SK-N-SH (cell line): ENCODE results near the gene BMPR1B.

ENCODE experiments used
- EZH2phosphoT487 ChIP-seq: fragments of 200-600 bp; sonication (generic); IDR thresholded peaks from 2 replicates; pipeline ENCODE4 v1.6.1; 2017; ENCODE audit warnings: low read depth, mixed run types, mild to moderate bottlenecking, antibody characterized with exemption, moderate library complexity, borderline replicate concordance
- GATA2 ChIP-seq: sonication (generic); formaldehyde crosslinking; IDR thresholded peaks from 2 replicates; pipeline ENCODE4 v1.5.0; 2020; ENCODE audit warnings: mild to moderate bottlenecking, missing genetic modification reagents
- POLR2AphosphoS5 ChIP-seq: IDR thresholded peaks from 2 replicates; pipeline ENCODE4 v1.6.1; 2012; ENCODE audit warnings: low read depth, low read length
- RFX5 ChIP-seq: IDR thresholded peaks from 2 replicates; pipeline ENCODE4 v1.6.1; 2012; ENCODE audit warnings: mild to moderate bottlenecking, improper control_type of control experiment, low read length
- TF ChIP-seq, protein P1 (sequence below): fragments of 200-600 bp; sonication (generic); IDR thresholded peaks from 2 replicates; pipeline ENCODE4 v1.6.1; 2017; ENCODE audit warnings: antibody characterized with exemption, mild to moderate bottlenecking, moderate library complexity

- TF ChIP-seq, protein P1, sequence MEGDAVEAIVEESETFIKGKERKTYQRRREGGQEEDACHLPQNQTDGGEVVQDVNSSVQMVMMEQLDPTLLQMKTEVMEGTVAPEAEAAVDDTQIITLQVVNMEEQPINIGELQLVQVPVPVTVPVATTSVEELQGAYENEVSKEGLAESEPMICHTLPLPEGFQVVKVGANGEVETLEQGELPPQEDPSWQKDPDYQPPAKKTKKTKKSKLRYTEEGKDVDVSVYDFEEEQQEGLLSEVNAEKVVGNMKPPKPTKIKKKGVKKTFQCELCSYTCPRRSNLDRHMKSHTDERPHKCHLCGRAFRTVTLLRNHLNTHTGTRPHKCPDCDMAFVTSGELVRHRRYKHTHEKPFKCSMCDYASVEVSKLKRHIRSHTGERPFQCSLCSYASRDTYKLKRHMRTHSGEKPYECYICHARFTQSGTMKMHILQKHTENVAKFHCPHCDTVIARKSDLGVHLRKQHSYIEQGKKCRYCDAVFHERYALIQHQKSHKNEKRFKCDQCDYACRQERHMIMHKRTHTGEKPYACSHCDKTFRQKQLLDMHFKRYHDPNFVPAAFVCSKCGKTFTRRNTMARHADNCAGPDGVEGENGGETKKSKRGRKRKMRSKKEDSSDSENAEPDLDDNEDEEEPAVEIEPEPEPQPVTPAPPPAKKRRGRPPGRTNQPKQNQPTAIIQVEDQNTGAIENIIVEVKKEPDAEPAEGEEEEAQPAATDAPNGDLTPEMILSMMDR: no peak
- TF ChIP-seq RFX5 (no peak), GATA2 (CRISPR knock-in tag) (no peak), POLR2AphosphoS5 (no peak), EZH2phosphoT487 (no peak)
Measured at GRCh38 chr4:94828882-94829281, 71.1 kb downstream of the BMPR1B start.
